Activated naive CD8-positive, alpha-beta T cell treated with anti-CD3 and anti-CD28 coated beads, Interleukin-2, amount 50 U/mL, for 16 hours (primary cell): ENCODE measurements around the gene IKZF3.
"Not testable (repeated sequence)": the region's sequence is repeated elsewhere in the genome, so short reads cannot be mapped to it uniquely, and the experiment has no call there.

Experiments
- DNase-seq: peaks from one replicate; pipeline ENCODE4 v3.0.0-alpha.2; 2020; ENCODE audit warnings: low read depth, low spot score

The IKZF3 gene

GRCh38 chr17:39739885-39740356 is 124.2 kb downstream of the IKZF3 start:
- no peak for DNase-seq

- no peak for DNase-seq
Observed at GRCh38 chr17:39738983-39739884, 124.9 kb downstream of the IKZF3 start.

- DNase-seq = no peak
Observed at GRCh38 chr17:39738568-39738901, 125.6 kb downstream of the IKZF3 start.

- DNase-seq = no peak
Observed at GRCh38 chr17:39737760-39738567, 126.1 kb downstream of the IKZF3 start, which contains the start of gene GRB7. Gene GRB7, plus strand, starts transcription at chr17:39737938. Its CDS starts 4,364 bp downstream, at chr17:39742302.

- no peak for DNase-seq
Observed at GRCh38 chr17:39737206-39737759, 126.8 kb downstream of the IKZF3 start.

GRCh38 chr17:39736319-39737165 is 127.6 kb downstream of the IKZF3 start:
- no peak for DNase-seq

GRCh38 chr17:39735882-39736281 is 128.2 kb downstream of the IKZF3 start:
- no peak for DNase-seq

- DNase-seq = no peak
Observed at GRCh38 chr17:39732586-39732985, 131.5 kb downstream of the IKZF3 start.

GRCh38 chr17:39730095-39730921 is 133.8 kb downstream of the IKZF3 start, which contains the start of gene MIEN1:
Gene MIEN1, minus strand, starts transcription at chr17:39730532. Its CDS starts 37 bp downstream, at chr17:39730495.
- peak; percentile 89 for DNase-seq

- no peak for DNase-seq
Observed at GRCh38 chr17:39729280-39729851, 134.7 kb downstream of the IKZF3 start.

GRCh38 chr17:39727556-39727955 is 136.6 kb downstream of the IKZF3 start:
- no peak for DNase-seq

GRCh38 chr17:39726617-39727016 is 137.5 kb downstream of the IKZF3 start:
- no peak for DNase-seq

GRCh38 chr17:39725923-39726322 is 138.2 kb downstream of the IKZF3 start:
- DNase-seq = not testable (repeated sequence)

GRCh38 chr17:39724731-39725130 is 139.4 kb downstream of the IKZF3 start:
- no peak for DNase-seq

- DNase-seq = no peak
Observed at GRCh38 chr17:39722965-39723848, 140.9 kb downstream of the IKZF3 start.

- no peak for DNase-seq
Observed at GRCh38 chr17:39722104-39722503, 142.0 kb downstream of the IKZF3 start.

- no peak for DNase-seq
Observed at GRCh38 chr17:39719563-39720355, 144.4 kb downstream of the IKZF3 start.

- no peak for DNase-seq
Observed at GRCh38 chr17:39717660-39718059, 146.5 kb downstream of the IKZF3 start.
